Neural progenitor cell (in vitro differentiated cells): ENCODE data around the gene CBR1.

Experiments
- EZH2 ChIP-seq: fragments of 200-600 bp; sonication (generic); IDR thresholded peaks from 2 replicates; pipeline ENCODE4 v1.6.1; 2017; ENCODE audit warnings: antibody characterized with exemption, mild to moderate bottlenecking, moderate library complexity
- TF ChIP-seq, protein P1 (sequence below): fragments of 200-600 bp; sonication (generic); IDR thresholded peaks from 2 replicates; pipeline ENCODE4 v1.5.1; 2017; ENCODE audit warnings: antibody characterized with exemption, mild to moderate bottlenecking

DNA sequence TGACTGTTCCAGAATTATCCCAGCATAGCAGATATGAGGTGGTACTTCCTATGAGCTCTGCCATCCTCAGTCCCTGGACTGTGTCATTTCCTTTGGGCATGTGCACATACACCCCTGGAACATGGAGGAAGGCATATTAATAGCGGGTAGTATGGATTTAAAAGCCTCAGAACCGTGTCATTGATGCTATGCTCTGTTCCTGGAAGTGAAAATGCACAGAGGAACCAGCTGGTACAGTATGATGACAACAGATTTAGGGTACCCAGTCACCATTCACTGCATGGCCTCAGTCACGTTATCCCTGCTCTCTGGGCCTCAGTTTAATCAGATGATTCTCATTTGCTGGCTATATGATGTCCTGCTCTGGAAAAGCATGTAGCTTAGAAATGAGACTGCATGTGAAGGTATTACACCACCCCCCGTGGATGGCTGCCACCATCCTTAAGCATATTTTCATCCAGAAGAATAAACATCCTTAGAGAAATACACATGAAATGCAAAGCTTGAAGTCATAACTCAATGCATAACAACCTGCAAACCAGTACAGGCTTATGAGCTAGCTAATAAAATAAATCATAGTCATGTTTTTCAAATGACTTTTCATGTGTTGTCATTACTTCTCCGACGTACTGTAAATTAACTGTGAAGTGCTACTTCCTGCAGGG is 47.3 kb upstream of the CBR1 start:
- TF ChIP-seq, protein P1, sequence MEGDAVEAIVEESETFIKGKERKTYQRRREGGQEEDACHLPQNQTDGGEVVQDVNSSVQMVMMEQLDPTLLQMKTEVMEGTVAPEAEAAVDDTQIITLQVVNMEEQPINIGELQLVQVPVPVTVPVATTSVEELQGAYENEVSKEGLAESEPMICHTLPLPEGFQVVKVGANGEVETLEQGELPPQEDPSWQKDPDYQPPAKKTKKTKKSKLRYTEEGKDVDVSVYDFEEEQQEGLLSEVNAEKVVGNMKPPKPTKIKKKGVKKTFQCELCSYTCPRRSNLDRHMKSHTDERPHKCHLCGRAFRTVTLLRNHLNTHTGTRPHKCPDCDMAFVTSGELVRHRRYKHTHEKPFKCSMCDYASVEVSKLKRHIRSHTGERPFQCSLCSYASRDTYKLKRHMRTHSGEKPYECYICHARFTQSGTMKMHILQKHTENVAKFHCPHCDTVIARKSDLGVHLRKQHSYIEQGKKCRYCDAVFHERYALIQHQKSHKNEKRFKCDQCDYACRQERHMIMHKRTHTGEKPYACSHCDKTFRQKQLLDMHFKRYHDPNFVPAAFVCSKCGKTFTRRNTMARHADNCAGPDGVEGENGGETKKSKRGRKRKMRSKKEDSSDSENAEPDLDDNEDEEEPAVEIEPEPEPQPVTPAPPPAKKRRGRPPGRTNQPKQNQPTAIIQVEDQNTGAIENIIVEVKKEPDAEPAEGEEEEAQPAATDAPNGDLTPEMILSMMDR = no peak
- no peak for TF ChIP-seq EZH2
